WTC11 (cell line): ENCODE data around the gene PDSS2.

Experiments used
- ARID4B ChIP-seq: sonication (generic); formaldehyde crosslinking; IDR thresholded peaks from 2 replicates; pipeline ENCODE4 v1.8.0; 2023; ENCODE audit warnings: missing genetic modification reagents, mild to moderate bottlenecking, borderline replicate concordance
- CTCF ChIP-seq: fragments of 200-600 bp; IDR thresholded peaks from 2 replicates; pipeline ENCODE4 v1.8.0; 2022; ENCODE audit warnings: antibody characterized with exemption
- JUN ChIP-seq: sonication (generic); formaldehyde crosslinking; IDR thresholded peaks from 2 replicates; pipeline ENCODE4 v1.8.0; 2023; ENCODE audit warnings: mild to moderate bottlenecking, missing genetic modification reagents
- MAX ChIP-seq: sonication (generic); formaldehyde crosslinking; IDR thresholded peaks from 2 replicates; pipeline ENCODE4 v1.8.0; 2022; ENCODE audit warnings: mild to moderate bottlenecking, missing genetic modification reagents
- PRDM15 ChIP-seq: sonication (generic); formaldehyde crosslinking; IDR thresholded peaks from 2 replicates; pipeline ENCODE4 v1.8.0; 2022; ENCODE audit warnings: missing genetic modification reagents
- SMAD4 ChIP-seq: sonication (generic); formaldehyde crosslinking; IDR thresholded peaks from 2 replicates; pipeline ENCODE4 v1.8.0; 2022; ENCODE audit warnings: mild to moderate bottlenecking, missing genetic modification reagents
- TP53 ChIP-seq: sonication (generic); formaldehyde crosslinking; IDR thresholded peaks from 2 replicates; pipeline ENCODE4 v1.8.1; 2023; ENCODE audit warnings: mild to moderate bottlenecking, missing genetic modification reagents
- ZNF121 ChIP-seq: sonication (generic); formaldehyde crosslinking; IDR thresholded peaks from 2 replicates; pipeline ENCODE4 v1.8.0; 2023; ENCODE audit warnings: missing genetic modification reagents

GRCh38 chr6:107267634-107268033 lies 191.7 kb downstream of the PDSS2 start:
- TF ChIP-seq CTCF (no peak), ZNF121 (CRISPR knock-in tag) (peak; percentile 91), MAX (CRISPR knock-in tag) (no peak), ARID4B (CRISPR knock-in tag) (no peak), TP53 (CRISPR knock-in tag) (no peak), JUN (CRISPR knock-in tag) (no peak), SMAD4 (CRISPR knock-in tag) (no peak), PRDM15 (CRISPR knock-in tag) (no peak)
